ENCODE data around the gene RAD1.

The RAD1 gene

GRCh38 chr5:34886392-34887119 is 28.7 kb downstream of the RAD1 start (continued):
- TF ChIP-seq TOX (CRISPR knock-in tag; IDR thresholded peaks at IDR 0.05; ENCODE audit: borderline replicate concordance) = no peak

- ATAC-seq = no peak
- TF ChIP-seq PATZ1 (CRISPR knock-in tag; IDR thresholded peaks at IDR 0.05; ENCODE audit: borderline replicate concordance) (no peak), ZNF8 (CRISPR knock-in tag; IDR thresholded peaks at IDR 0.05) (no peak)
Observed at GRCh38 chr5:34881246-34881645, 34.1 kb downstream of the RAD1 start.

- ATAC-seq = no peak
- TF ChIP-seq GLIS3 (CRISPR knock-in tag; IDR thresholded peaks at IDR 0.05) (no peak), CSDC2 (CRISPR knock-in tag; IDR thresholded peaks at IDR 0.05) (no peak), OSR1 (CRISPR knock-in tag; IDR thresholded peaks at IDR 0.05) (no peak), ZC3H10 (CRISPR knock-in tag; IDR thresholded peaks at IDR 0.05) (no peak), PPARA (CRISPR knock-in tag; IDR thresholded peaks at IDR 0.05; ENCODE audit: borderline replicate concordance) (no peak), POU6F1 (CRISPR knock-in tag; IDR thresholded peaks at IDR 0.05; ENCODE audit: borderline replicate concordance, low read depth) (no peak), ZFP30 (CRISPR knock-in tag; IDR thresholded peaks at IDR 0.05) (no peak), TSHZ2 (CRISPR knock-in tag; IDR thresholded peaks at IDR 0.05) (no peak), PATZ1 (CRISPR knock-in tag; IDR thresholded peaks at IDR 0.05; ENCODE audit: borderline replicate concordance) (no peak), ISL1 (CRISPR knock-in tag; IDR thresholded peaks at IDR 0.05) (no peak), RARB (CRISPR knock-in tag; IDR thresholded peaks at IDR 0.05) (no peak)
Observed at GRCh38 chr5:34876275-34876674, 39.0 kb downstream of the RAD1 start.

- no peak for ATAC-seq
- no peak for TF ChIP-seq GLIS3 (CRISPR knock-in tag; IDR thresholded peaks at IDR 0.05)
- no peak for TF ChIP-seq ZC3H10 (CRISPR knock-in tag; IDR thresholded peaks at IDR 0.05)
- no peak for TF ChIP-seq ESRRG (CRISPR knock-in tag; IDR thresholded peaks at IDR 0.05)
- no peak for TF ChIP-seq TCF4 (CRISPR knock-in tag; IDR thresholded peaks at IDR 0.05; ENCODE audit: borderline replicate concordance)
- TF ChIP-seq SNAI2 (CRISPR knock-in tag; IDR thresholded peaks at IDR 0.05) = no peak
- TF ChIP-seq PATZ1 (CRISPR knock-in tag; IDR thresholded peaks at IDR 0.05; ENCODE audit: borderline replicate concordance) = no peak
- TF ChIP-seq BACH2 (CRISPR knock-in tag; IDR thresholded peaks at IDR 0.05; ENCODE audit: borderline replicate concordance) = no peak
- TF ChIP-seq ZFP3 (CRISPR knock-in tag; IDR thresholded peaks at IDR 0.05) = no peak
- TF ChIP-seq ZNF70 (CRISPR knock-in tag; IDR thresholded peaks at IDR 0.05) = no peak
- TF ChIP-seq CSRNP3 (CRISPR knock-in tag; IDR thresholded peaks at IDR 0.05) = no peak
- TF ChIP-seq CREB5 (CRISPR knock-in tag; IDR thresholded peaks at IDR 0.05; ENCODE audit: low read depth) = no peak
- TF ChIP-seq RARB (CRISPR knock-in tag; IDR thresholded peaks at IDR 0.05) = no peak
- TF ChIP-seq ISL1 (CRISPR knock-in tag; IDR thresholded peaks at IDR 0.05) = no peak
- no peak for TF ChIP-seq POU6F1 (CRISPR knock-in tag; IDR thresholded peaks at IDR 0.05; ENCODE audit: borderline replicate concordance, low read depth)
Observed at GRCh38 chr5:34870382-34870781, 44.9 kb downstream of the RAD1 start.
